ENCODE results near the gene FFAR3.

GRCh38 chr19:35330475-35330874 is 27.8 kb upstream of the FFAR3 start:
- TF ChIP-seq, protein P1, sequence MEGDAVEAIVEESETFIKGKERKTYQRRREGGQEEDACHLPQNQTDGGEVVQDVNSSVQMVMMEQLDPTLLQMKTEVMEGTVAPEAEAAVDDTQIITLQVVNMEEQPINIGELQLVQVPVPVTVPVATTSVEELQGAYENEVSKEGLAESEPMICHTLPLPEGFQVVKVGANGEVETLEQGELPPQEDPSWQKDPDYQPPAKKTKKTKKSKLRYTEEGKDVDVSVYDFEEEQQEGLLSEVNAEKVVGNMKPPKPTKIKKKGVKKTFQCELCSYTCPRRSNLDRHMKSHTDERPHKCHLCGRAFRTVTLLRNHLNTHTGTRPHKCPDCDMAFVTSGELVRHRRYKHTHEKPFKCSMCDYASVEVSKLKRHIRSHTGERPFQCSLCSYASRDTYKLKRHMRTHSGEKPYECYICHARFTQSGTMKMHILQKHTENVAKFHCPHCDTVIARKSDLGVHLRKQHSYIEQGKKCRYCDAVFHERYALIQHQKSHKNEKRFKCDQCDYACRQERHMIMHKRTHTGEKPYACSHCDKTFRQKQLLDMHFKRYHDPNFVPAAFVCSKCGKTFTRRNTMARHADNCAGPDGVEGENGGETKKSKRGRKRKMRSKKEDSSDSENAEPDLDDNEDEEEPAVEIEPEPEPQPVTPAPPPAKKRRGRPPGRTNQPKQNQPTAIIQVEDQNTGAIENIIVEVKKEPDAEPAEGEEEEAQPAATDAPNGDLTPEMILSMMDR (IDR thresholded peaks at IDR 0.05; ENCODE audit: extremely low read depth in 1 of 2, insufficient read depth in 1 of 2, low read depth in 1 of 2, low read length in 2 of 2): no peak
- TF ChIP-seq POLR2A (IDR thresholded peaks at IDR 0.05; ENCODE audit: low read depth, low read length): no peak
- TF ChIP-seq GATA2 (IDR thresholded peaks at IDR 0.05; ENCODE audit: insufficient read depth, insufficient read length, low read depth, low read length): no peak
- no peak for TF ChIP-seq EZH2 (IDR thresholded peaks at IDR 0.05; ENCODE audit: borderline replicate concordance, low read depth, low read length, severe bottlenecking)
- TF ChIP-seq POLR2AphosphoS5 (IDR thresholded peaks at IDR 0.05; ENCODE audit: insufficient read depth, low read depth, low read length): no peak
- no peak for TF ChIP-seq MYC (IDR thresholded peaks at IDR 0.05; ENCODE audit: low read depth, low read length)
- TF ChIP-seq, protein P2, sequence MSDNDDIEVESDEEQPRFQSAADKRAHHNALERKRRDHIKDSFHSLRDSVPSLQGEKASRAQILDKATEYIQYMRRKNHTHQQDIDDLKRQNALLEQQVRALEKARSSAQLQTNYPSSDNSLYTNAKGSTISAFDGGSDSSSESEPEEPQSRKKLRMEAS (IDR thresholded peaks at IDR 0.05; ENCODE audit: insufficient read depth, insufficient read length): no peak
- no peak for TF ChIP-seq FOS (IDR thresholded peaks at IDR 0.05; ENCODE audit: borderline replicate concordance, insufficient read depth, low read length)
- TF ChIP-seq JUN (IDR thresholded peaks at IDR 0.05; ENCODE audit: borderline replicate concordance, insufficient read depth, insufficient read length, low read depth): no peak

Data from endothelial cell of umbilical vein (primary cell).